Measurements from ENCODE around the gene ZAP70.
"Not testable (repeated sequence)": the region's sequence is repeated elsewhere in the genome, so short reads cannot be mapped to it uniquely, and the experiment has no call there.

ZAP70 gene

DNA sequence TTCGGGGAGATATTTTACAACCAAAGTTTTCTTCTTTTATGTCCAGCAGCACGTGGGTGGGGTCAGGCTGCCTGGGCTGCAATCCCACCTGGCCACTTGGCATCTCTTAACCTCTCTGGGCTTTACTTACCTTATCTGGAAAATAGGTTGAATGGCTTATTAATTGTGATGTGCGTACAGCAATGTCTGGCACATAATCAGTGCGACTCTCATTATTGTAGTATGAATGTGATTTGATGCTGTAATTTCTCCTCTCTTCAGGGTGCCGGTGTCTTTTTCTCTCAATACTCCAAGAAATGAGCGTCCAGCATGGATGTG is 2.0 kb upstream of the ZAP70 start:
- no peak overlapping the region for H3K4me2 ChIP-seq (ENCODE audit: low read depth, low read length, poor library complexity, severe bottlenecking)
- no peak overlapping the region for H3K4me3 ChIP-seq (ENCODE audit: insufficient read depth, low read length, poor library complexity, severe bottlenecking)
- H4K20me1 ChIP-seq (ENCODE audit: low read depth, low read length): no peaks in the 10 kb centered on the region
- H3K9ac ChIP-seq (ENCODE audit: low read length): no peak overlapping the region
- H2AFZ ChIP-seq (ENCODE audit: low read depth, low read length, severe bottlenecking): no peak overlapping the region
- TF ChIP-seq EZH2phosphoT487 (conservative IDR thresholded peaks at IDR 0.05; ENCODE audit: low read length): no peak
- TF ChIP-seq, protein P1, sequence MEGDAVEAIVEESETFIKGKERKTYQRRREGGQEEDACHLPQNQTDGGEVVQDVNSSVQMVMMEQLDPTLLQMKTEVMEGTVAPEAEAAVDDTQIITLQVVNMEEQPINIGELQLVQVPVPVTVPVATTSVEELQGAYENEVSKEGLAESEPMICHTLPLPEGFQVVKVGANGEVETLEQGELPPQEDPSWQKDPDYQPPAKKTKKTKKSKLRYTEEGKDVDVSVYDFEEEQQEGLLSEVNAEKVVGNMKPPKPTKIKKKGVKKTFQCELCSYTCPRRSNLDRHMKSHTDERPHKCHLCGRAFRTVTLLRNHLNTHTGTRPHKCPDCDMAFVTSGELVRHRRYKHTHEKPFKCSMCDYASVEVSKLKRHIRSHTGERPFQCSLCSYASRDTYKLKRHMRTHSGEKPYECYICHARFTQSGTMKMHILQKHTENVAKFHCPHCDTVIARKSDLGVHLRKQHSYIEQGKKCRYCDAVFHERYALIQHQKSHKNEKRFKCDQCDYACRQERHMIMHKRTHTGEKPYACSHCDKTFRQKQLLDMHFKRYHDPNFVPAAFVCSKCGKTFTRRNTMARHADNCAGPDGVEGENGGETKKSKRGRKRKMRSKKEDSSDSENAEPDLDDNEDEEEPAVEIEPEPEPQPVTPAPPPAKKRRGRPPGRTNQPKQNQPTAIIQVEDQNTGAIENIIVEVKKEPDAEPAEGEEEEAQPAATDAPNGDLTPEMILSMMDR (IDR thresholded peaks at IDR 0.05; ENCODE audit: insufficient read depth, low read length, poor library complexity, severe bottlenecking): no peak
- H3K27ac ChIP-seq (ENCODE audit: low read depth, low read length): no peak overlapping the region
- H3K27me3 ChIP-seq (ENCODE audit: low read length): no peaks in the 10 kb centered on the region
- H3F3A ChIP-seq (ENCODE audit: insufficient read depth): no peaks in the 10 kb centered on the region
- no peaks in the 10 kb centered on the region for H3K36me3 ChIP-seq (ENCODE audit: low read length)
- H3K9me2 ChIP-seq (replicated peaks; ENCODE audit: insufficient read depth, low read length): no peaks in the 10 kb centered on the region
- H3K79me2 ChIP-seq (ENCODE audit: insufficient read depth, low read length): no peaks in the 10 kb centered on the region
- H3K9me3 ChIP-seq (ENCODE audit: insufficient read depth, low read length): no peaks in the 10 kb centered on the region

DNA sequence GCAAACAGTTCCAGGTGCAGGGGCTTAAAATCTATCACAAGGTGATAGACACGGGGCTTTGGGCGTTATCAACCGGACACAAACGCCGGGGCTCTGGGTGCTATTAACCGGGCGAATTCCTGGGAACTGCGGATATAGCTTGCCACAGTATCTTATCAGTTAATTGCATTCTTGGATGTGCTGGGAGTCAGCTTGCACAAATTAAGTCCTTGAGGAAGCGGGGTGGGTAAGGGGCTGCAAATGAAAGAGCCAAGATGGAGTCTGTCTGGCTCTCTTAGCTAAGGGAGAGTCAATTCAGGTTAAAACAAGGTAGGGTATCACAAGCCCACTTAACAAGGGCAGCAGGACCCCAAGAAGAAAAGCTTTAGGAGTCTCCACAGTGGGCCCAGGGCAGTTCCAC is 1.2 kb upstream of the ZAP70 start:
- H3K27ac ChIP-seq (ENCODE audit: low read depth, low read length); H3K4me3 ChIP-seq (ENCODE audit: insufficient read depth, low read length, poor library complexity, severe bottlenecking); H3F3A ChIP-seq (ENCODE audit: insufficient read depth); H3K9me3 ChIP-seq (ENCODE audit: insufficient read depth, low read length); H3K9me2 ChIP-seq (replicated peaks; ENCODE audit: insufficient read depth, low read length); H3K79me2 ChIP-seq (ENCODE audit: insufficient read depth, low read length); H4K20me1 ChIP-seq (ENCODE audit: low read depth, low read length); H3K36me3 ChIP-seq (ENCODE audit: low read length); H3K9ac ChIP-seq (ENCODE audit: low read length); H3K4me2 ChIP-seq (ENCODE audit: low read depth, low read length, poor library complexity, severe bottlenecking); H2AFZ ChIP-seq (ENCODE audit: low read depth, low read length, severe bottlenecking); H3K27me3 ChIP-seq (ENCODE audit: low read length): not testable (repeated sequence)

DNA sequence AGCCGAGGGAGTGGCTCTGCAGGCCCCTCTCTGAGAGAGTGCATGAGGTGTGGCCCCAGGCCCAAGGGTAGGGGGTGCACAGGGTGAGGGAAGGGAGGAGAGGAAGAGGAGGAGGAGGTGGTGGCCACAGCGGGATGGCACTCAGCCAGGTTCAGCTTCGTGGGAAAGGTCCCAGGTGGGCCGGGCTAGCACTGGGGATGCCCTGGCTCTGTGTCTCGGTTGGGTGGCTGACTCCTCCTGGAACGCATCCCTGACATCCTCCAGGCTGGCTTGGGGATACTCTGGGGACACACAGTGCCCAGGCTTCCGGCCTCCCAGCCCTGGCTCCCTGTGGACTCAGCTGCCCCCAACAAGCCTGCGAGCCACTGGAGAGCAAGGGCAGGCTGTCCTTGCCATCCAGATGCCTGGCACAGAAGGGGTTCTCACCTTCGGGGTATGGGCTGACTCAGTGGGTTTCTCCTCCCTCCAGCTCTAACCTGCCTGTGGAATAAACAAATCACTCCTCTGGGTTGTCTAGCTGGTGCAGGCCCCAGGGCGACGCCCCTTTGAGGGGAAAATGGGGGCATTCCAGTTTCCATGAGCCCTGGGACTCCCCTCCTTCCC is 582 bp upstream of the ZAP70 start:
- TF ChIP-seq EZH2phosphoT487 (conservative IDR thresholded peaks at IDR 0.05; ENCODE audit: low read length): no peak
- TF ChIP-seq, protein P1 (IDR thresholded peaks at IDR 0.05; ENCODE audit: insufficient read depth, low read length, poor library complexity, severe bottlenecking): no peak

DNA sequence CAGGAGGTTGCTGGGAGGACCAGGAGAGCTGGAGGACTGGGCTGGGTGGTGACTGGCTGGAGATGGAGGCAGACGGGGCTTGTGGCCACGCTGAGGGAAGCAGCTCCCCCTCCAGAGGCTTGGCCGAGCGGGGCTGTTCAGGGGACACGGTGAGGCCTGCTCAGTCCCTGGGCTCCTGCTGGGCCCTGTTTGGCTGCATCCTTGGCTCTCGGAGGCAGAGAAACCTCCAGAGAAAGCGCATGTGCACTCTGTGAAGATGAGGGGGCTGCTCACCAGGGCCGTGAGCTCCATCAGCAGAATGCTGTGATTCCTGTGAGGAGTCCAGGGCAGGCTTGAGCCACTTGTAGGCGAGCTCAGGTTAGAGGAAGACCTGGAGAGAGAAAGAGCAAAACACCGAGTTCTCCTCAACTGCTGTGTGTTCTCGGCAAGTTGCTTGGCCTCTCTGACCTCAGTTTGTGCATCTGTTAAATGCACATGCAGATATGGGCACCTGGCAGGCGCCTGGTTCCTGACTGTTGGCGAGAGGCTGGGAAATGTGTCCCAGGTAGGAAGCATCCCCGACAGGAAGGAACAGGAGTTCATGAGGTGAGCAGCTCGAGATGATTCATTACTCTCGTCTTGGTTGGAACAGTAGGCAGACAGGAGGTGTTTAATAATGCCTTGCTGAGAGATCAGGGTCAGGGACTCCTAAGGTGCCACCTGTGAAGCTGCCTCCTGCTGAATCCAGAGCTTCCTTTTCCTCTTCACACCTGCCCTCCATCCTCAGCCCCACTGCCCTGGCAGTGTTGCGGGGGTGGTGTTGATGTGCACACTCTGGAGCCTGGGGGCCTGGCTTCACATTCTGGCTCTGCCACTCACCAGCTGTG is 941 bp downstream of the ZAP70 start:
- Histone ChIP-seq H3K9me2 (replicated peaks; ENCODE audit: insufficient read depth, low read length) (no peaks in the 10 kb centered on the region), H3K9me3 (ENCODE audit: insufficient read depth, low read length) (no peaks in the 10 kb centered on the region), H3F3A (ENCODE audit: insufficient read depth) (no peaks in the 10 kb centered on the region), H3K9ac (ENCODE audit: low read length) (no peak overlapping the region), H4K20me1 (ENCODE audit: low read depth, low read length) (no peaks in the 10 kb centered on the region), H2AFZ (ENCODE audit: low read depth, low read length, severe bottlenecking) (no peak overlapping the region), H3K27ac (ENCODE audit: low read depth, low read length) (no peak overlapping the region), H3K27me3 (ENCODE audit: low read length) (no peaks in the 10 kb centered on the region), H3K36me3 (ENCODE audit: low read length) (no peaks in the 10 kb centered on the region), H3K79me2 (ENCODE audit: insufficient read depth, low read length) (no peaks in the 10 kb centered on the region), H3K4me2 (ENCODE audit: low read depth, low read length, poor library complexity, severe bottlenecking) (no peak overlapping the region), H3K4me3 (ENCODE audit: insufficient read depth, low read length, poor library complexity, severe bottlenecking) (no peak overlapping the region)
- no peak for TF ChIP-seq EZH2phosphoT487 (conservative IDR thresholded peaks at IDR 0.05; ENCODE audit: low read length)
- TF ChIP-seq, protein P1 (IDR thresholded peaks at IDR 0.05; ENCODE audit: insufficient read depth, low read length, poor library complexity, severe bottlenecking): no peak

More for the DNA sequence above, 582 bp upstream of the ZAP70 start:
- no peaks in the 10 kb centered on the region for H3K27me3 ChIP-seq (ENCODE audit: low read length)
- no peaks in the 10 kb centered on the region for H4K20me1 ChIP-seq (ENCODE audit: low read depth, low read length)
- H3K9me2 ChIP-seq (replicated peaks; ENCODE audit: insufficient read depth, low read length): no peaks in the 10 kb centered on the region
- peak overlapping the region; percentile 72 for H2AFZ ChIP-seq (ENCODE audit: low read depth, low read length, severe bottlenecking)
- H3K9me3 ChIP-seq (ENCODE audit: insufficient read depth, low read length): no peaks in the 10 kb centered on the region
- no peaks in the 10 kb centered on the region for H3F3A ChIP-seq (ENCODE audit: insufficient read depth)
- H3K9ac ChIP-seq (ENCODE audit: low read length): no peak overlapping the region
- H3K36me3 ChIP-seq (ENCODE audit: low read length): no peaks in the 10 kb centered on the region
- H3K4me2 ChIP-seq (ENCODE audit: low read depth, low read length, poor library complexity, severe bottlenecking): no peak overlapping the region
- no peak overlapping the region for H3K27ac ChIP-seq (ENCODE audit: low read depth, low read length)
- no peak overlapping the region for H3K4me3 ChIP-seq (ENCODE audit: insufficient read depth, low read length, poor library complexity, severe bottlenecking)
- no peaks in the 10 kb centered on the region for H3K79me2 ChIP-seq (ENCODE audit: insufficient read depth, low read length)

Measured in SU-DHL-6 (cell line).